HUES48 (cell line): ENCODE data around the gene ADRM1.

Source experiments
- H3K27ac ChIP-seq: one replicate; pipeline ENCODE4 v1.7.0; 2013; ENCODE audit warnings: low read depth, low read length, inconsistent platforms
- H3K27me3 ChIP-seq: 2 replicates; pipeline ENCODE4 v1.6.1; 2013; ENCODE audit warnings: mild to moderate bottlenecking, low read length; ENCODE audit not compliant: control insufficient read depth, insufficient read depth
- H3K36me3 ChIP-seq: 2 replicates; pipeline ENCODE4 v1.6.1; 2013; ENCODE audit warnings: low read length; ENCODE audit not compliant: control insufficient read depth, insufficient read depth
- H3K4me1 ChIP-seq: 2 replicates; pipeline ENCODE4 v1.6.1; 2013; ENCODE audit warnings: mild to moderate bottlenecking, low read length; ENCODE audit not compliant: control insufficient read depth, insufficient read depth
- H3K4me3 ChIP-seq: 2 replicates; pipeline ENCODE4 v1.5.1; 2013; ENCODE audit warnings: mild to moderate bottlenecking, low read depth, low read length
- H3K9ac ChIP-seq: 2 replicates; pipeline ENCODE4 v1.6.1; 2013; ENCODE audit warnings: mild to moderate bottlenecking, low read depth, low read length, moderate library complexity
- H3K9me3 ChIP-seq: 2 replicates; pipeline ENCODE4 v1.6.1; 2013; ENCODE audit warnings: low read length; ENCODE audit not compliant: control insufficient read depth, insufficient read depth

ADRM1 gene

DNA sequence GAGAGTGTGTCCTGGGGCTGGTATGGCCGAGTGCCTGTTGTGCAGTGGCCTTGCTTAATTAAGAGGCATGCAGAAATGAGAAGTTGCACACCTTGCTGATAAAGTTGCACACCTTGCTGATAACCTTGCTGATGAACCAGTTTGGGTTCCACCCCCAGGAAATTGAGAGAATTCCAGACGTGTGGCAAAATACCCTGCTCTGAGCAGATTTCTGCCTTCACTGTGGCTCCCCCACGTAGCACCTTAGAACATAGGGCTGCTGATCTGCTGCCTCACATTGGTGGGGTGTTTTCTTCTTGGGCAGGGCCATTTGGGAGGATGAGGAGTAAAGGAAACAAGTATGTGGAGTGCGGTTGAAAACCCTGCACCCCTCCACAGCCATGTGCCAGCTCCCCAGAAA is 22.5 kb upstream of the ADRM1 start:
- no peaks in the 10 kb centered on the region for H3K4me1 ChIP-seq
- no peaks in the 10 kb centered on the region for H3K27me3 ChIP-seq
- H3K9ac ChIP-seq, result no peak overlapping the region
- no peak overlapping the region for H3K27ac ChIP-seq
- no peaks in the 10 kb centered on the region for H3K9me3 ChIP-seq
- H3K4me3 ChIP-seq, result no peak overlapping the region
- peaks cover 72% of the 10 kb centered on the region for H3K36me3 ChIP-seq

DNA sequence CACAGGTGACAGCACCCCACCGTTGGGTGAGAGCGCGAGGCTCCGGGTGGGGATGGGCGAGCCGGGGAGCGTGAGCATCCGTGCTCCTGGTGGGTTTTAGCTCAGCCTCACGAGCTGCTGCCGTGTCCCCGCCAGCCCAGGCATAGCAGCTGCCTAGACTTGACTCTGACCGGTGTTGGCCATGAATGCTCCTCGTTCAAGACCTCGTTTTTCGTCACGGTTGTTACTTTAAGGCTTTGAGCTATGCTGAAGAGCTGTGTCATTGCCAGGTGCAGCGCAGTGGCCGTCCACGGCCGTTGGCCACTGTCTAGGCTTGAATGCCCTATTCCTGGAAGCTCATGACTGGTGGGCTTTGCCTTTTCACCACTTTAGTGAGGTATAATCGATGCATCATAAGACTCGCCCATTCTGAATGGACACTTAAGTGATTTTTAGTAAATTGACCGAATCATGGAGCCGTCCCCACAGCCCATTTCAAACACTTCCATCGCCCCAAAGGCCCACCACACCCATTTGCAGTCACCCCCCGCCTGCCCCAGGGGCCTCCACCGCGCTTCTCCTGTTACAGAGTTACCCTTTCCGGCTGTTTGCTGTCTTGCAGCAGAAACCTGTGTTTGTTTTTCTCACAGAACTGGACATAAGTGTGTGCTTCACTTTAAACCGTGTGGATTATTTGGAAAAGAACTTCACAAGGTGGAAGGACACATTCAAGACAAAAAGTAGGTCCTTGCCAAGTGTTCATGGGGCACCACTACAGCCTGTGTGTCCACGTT is 21.4 kb upstream of the ADRM1 start:
- H3K4me1 ChIP-seq, result no peaks in the 10 kb centered on the region
- peaks cover 77% of the 10 kb centered on the region for H3K36me3 ChIP-seq
- H3K9me3 ChIP-seq, result no peaks in the 10 kb centered on the region
- no peaks in the 10 kb centered on the region for H3K27me3 ChIP-seq
- no peak overlapping the region for H3K4me3 ChIP-seq
- no peak overlapping the region for H3K9ac ChIP-seq
- H3K27ac ChIP-seq, result no peak overlapping the region

DNA sequence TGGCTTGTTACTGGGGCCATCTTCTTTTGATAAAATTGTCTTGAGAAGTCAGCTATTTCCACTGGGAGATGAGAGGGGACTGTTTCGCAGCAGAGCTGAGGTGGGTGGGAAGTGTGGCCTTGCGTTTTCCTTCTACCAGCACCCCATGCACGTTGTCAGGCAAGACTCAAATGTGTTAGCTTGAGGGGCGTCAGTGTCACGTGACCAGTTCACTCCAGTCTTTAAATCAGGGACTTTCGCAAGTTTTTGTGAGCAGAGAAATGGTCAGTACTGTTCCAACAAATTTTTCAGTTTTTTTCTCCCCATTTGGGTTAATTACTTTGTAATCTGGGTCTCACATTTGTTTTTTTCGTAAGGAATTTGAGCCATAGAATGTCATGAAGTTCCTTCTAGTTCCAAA is 20.7 kb upstream of the ADRM1 start:
- Histone ChIP-seq H3K4me1 (no peaks in the 10 kb centered on the region), H3K4me3 (no peak overlapping the region), H3K27me3 (no peaks in the 10 kb centered on the region), H3K9me3 (no peaks in the 10 kb centered on the region), H3K27ac (no peak overlapping the region), H3K36me3 (peaks cover 81% of the 10 kb centered on the region), H3K9ac (no peak overlapping the region)

DNA sequence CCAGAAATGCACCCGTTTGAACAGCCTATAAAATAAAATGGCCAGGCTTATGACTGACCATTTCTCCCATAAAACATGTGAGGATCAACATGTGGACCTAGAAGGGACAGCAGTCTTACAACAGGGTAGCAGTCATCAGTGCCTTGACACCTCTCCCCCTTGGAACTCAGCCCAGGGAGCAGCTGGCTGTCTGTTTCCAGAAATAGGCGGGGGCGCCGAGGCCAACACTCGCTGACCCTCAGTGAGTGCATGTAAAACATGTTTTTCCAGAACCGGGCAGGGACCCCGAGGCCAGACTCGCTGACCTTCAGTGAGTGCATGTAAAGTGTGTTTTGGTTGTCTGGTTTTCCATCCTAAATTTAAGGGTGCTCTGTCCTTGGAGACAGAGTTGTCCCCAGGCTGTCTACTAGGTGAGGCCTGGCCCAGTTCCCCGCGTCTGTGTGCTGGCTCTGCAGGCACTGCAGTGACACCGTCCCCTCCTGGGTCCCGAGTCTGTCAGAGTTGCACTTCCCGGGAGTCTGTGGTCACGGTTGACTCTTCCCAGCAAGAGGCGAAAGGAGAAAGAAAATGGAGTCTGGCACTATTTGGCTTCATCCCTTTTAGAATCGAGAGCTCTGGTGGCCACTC is 19.8 kb upstream of the ADRM1 start:
- H3K36me3 ChIP-seq, result peaks cover 79% of the 10 kb centered on the region
- H3K9ac ChIP-seq, result no peak overlapping the region
- H3K27me3 ChIP-seq, result no peaks in the 10 kb centered on the region
- H3K4me3 ChIP-seq, result no peak overlapping the region
- no peaks in the 10 kb centered on the region for H3K4me1 ChIP-seq
- no peaks in the 10 kb centered on the region for H3K9me3 ChIP-seq
- no peak overlapping the region for H3K27ac ChIP-seq

DNA sequence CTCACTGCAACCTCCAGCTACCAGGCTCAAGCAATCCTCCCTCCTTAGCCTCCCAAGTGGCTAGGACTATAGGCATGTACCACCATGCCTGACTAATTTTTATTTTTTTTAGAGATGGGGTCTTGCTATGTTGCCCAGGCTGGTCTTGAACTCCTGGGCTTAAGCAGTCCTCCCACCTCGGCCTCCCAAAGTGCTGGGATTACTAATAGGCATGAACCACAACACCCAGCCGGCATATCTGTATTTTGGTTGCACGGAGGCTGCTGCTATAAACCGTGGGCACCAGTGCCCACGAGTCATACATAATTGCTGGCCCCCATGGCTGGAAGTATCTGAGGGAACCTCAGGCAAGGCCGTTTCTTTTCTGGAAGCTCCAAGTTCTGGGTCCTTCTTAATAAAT is 18.3 kb upstream of the ADRM1 start:
- Histone ChIP-seq H3K36me3 (peaks cover 83% of the 10 kb centered on the region), H3K9me3 (no peaks in the 10 kb centered on the region), H3K27ac (no peak overlapping the region), H3K9ac (no peak overlapping the region), H3K4me1 (no peaks in the 10 kb centered on the region), H3K4me3 (no peak overlapping the region), H3K27me3 (no peaks in the 10 kb centered on the region)

DNA sequence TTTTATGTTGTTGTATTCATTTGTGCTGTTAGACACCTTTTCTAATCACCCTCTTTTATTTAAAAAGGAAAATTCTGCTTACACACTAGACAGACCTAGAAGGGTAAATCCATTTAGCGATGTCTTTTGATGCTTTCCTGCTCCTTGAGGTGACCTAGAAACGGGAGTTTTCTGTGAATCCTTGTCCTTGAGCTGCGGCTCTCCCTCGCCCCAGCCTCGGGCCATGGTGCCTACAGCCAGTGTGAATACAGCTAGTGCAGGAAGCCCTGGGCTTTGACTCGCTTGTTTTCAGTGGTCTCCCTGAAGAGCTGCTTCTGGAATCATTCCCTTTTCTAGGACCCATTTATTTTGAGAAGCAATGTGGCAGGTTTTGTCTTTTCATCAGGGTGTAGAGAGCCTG is 17.6 kb upstream of the ADRM1 start:
- Histone ChIP-seq H3K9ac (no peak overlapping the region), H3K4me1 (no peaks in the 10 kb centered on the region), H3K9me3 (no peaks in the 10 kb centered on the region), H3K27me3 (no peaks in the 10 kb centered on the region), H3K36me3 (peaks cover 80% of the 10 kb centered on the region), H3K4me3 (no peak overlapping the region), H3K27ac (no peak overlapping the region)

DNA sequence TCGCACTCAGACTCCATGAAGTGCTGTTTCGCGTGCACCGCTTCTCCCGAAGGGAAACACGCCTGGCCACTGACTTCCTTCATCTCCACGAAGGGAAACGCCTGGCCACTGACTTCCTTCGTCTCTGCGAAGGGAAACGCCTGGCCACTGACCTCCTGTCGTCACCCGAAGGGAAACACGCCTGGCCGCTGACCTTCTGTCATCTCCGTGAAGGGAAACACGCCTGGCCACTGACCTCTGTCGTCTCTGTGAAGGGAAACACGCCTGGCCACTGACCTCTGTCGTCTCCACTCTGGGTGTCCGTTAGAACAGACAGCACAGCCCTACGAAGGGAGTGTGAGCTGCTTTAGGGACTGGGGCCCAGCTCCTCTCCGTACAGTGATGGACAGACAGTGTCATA is 17.1 kb upstream of the ADRM1 start:
- no peak overlapping the region for H3K27ac ChIP-seq
- no peaks in the 10 kb centered on the region for H3K27me3 ChIP-seq
- no peak overlapping the region for H3K4me3 ChIP-seq
- no peaks in the 10 kb centered on the region for H3K9me3 ChIP-seq
- no peak overlapping the region for H3K9ac ChIP-seq
- H3K4me1 ChIP-seq, result no peaks in the 10 kb centered on the region
- H3K36me3 ChIP-seq, result peaks cover 74% of the 10 kb centered on the region

DNA sequence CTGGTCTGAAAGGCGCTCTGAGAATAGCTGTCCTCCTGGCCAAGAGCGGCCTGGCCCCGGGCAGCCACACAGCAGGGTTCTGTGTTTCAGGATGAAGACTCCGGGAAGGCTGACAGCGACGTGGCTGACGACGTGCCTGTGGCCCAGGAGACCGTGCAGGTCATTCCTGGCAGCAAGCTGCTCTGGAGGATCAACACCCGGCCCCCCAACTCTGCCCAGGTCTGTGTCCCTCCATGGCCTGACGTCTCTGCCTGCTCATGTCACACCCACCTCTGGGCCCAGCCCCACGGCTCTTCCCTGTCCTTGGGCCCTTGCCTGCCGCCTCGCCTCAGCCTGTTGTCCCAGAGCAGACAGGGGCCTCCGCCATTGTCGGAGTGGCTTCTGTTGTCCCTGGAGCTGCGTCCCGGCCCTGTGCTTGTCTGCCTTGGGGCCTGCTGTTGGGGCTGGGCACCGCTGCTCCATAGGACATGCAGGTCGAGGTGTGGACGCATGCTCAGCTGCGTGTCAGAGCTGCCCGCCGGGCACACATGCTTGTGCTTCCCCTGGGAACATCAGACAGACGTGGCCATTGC is 16.2 kb upstream of the ADRM1 start:
- no peaks in the 10 kb centered on the region for H3K27me3 ChIP-seq
- peaks cover 72% of the 10 kb centered on the region for H3K36me3 ChIP-seq
- H3K4me1 ChIP-seq, result no peaks in the 10 kb centered on the region
- no peak overlapping the region for H3K9ac ChIP-seq
- H3K9me3 ChIP-seq, result no peaks in the 10 kb centered on the region
- H3K4me3 ChIP-seq, result no peak overlapping the region
- no peak overlapping the region for H3K27ac ChIP-seq

DNA sequence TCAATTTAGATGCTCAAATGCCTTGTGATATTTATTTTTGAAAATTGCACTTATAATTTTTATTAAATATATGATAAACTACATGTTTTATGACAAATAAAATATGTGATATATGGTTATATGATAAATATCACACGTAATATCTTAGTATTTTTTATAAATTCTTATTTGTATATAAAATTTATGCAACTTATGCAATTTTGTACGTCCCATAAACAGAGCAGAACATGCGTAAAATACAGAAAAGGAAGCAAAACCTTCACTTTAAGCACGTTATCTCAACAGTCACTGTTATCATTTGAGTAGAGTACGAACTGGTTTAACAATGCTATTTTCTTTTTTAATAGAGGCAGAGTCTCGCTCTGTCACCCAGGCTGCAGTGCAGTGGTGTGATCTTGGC is 15.7 kb upstream of the ADRM1 start:
- H3K9ac ChIP-seq, result no peak overlapping the region
- no peaks in the 10 kb centered on the region for H3K27me3 ChIP-seq
- H3K4me1 ChIP-seq, result no peaks in the 10 kb centered on the region
- H3K9me3 ChIP-seq, result no peaks in the 10 kb centered on the region
- peaks cover 72% of the 10 kb centered on the region for H3K36me3 ChIP-seq
- no peak overlapping the region for H3K4me3 ChIP-seq
- no peak overlapping the region for H3K27ac ChIP-seq

DNA sequence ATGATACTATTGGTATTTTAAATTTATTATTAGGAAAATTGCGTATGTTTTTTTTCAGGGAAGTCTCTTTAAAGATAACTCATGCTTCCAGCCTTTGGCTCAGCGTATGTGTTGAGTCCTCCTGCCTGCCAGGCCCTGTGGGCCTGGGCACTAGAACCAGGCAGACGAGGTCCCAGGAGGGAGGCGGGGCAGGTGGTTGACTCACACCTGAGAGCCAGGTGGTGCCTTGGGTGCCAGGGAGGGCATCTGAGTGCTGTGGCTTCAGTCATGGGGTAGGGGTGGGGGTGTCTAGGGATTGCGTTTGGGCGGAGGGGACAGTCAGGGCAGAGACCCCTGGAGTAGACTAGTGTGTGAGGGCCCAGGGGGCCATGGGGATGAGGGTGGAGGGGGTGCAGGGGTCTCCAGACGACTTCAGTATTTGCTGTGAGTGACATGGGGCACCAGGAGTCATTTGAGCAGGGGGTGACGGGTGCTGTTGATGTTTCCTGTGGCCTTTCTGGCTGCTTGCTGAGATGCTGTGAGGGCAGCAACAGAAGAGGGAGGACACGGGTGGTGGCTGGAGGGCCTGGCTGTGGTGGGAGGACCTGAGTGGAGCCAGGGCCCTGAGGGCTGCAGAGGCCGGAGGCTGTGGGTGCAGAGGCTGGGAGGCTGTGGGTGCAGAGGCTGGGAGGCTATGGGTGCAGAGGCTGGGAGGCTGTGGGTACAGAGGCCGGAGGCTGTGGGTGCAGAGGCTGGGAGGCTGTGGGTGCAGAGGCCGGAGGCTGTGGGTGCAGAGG is 14.8 kb upstream of the ADRM1 start:
- no peak overlapping the region for H3K4me3 ChIP-seq
- H3K27me3 ChIP-seq, result no peaks in the 10 kb centered on the region
- no peaks in the 10 kb centered on the region for H3K9me3 ChIP-seq
- H3K9ac ChIP-seq, result no peak overlapping the region
- peaks cover 66% of the 10 kb centered on the region for H3K36me3 ChIP-seq
- H3K4me1 ChIP-seq, result no peaks in the 10 kb centered on the region
- H3K27ac ChIP-seq, result no peak overlapping the region
